Fibroblast of gingiva (primary cell): ENCODE measurements around the gene SDK1.

Experiments used
- DNase-seq: peaks from one replicate; pipeline ENCODE4 v3.0.0-alpha.2; 2011; ENCODE audit warnings: low read depth

SDK1 gene

GRCh38 chr7:3332308-3332707 lies 31.3 kb downstream of the SDK1 start:
- no peak for DNase-seq

GRCh38 chr7:3333861-3334260 lies 32.8 kb downstream of the SDK1 start:
- DNase-seq, result no peak

GRCh38 chr7:3336042-3336665 lies 35.1 kb downstream of the SDK1 start:
- DNase-seq, result no peak

GRCh38 chr7:3338161-3338560 lies 37.1 kb downstream of the SDK1 start:
- DNase-seq, result peak; percentile 54

- no peak for DNase-seq
Measured at GRCh38 chr7:3345699-3346481, 44.8 kb downstream of the SDK1 start.

GRCh38 chr7:3349126-3349525 lies 48.1 kb downstream of the SDK1 start:
- no peak for DNase-seq

- DNase-seq, result no peak
Measured at GRCh38 chr7:3356173-3356572, 55.1 kb downstream of the SDK1 start.

GRCh38 chr7:3358991-3359390 lies 57.9 kb downstream of the SDK1 start:
- no peak for DNase-seq

GRCh38 chr7:3367261-3367660 lies 66.2 kb downstream of the SDK1 start:
- DNase-seq, result no peak

GRCh38 chr7:3370068-3370830 lies 69.2 kb downstream of the SDK1 start:
- no peak for DNase-seq

- no peak for DNase-seq
Measured at GRCh38 chr7:3370921-3371320, 69.9 kb downstream of the SDK1 start.

GRCh38 chr7:3371601-3372000 lies 70.5 kb downstream of the SDK1 start:
- DNase-seq, result no peak

GRCh38 chr7:3374239-3374638 lies 73.2 kb downstream of the SDK1 start:
- DNase-seq, result no peak

GRCh38 chr7:3378390-3379150 lies 77.5 kb downstream of the SDK1 start:
- DNase-seq, result no peak

GRCh38 chr7:3380034-3380433 lies 79.0 kb downstream of the SDK1 start:
- no peak for DNase-seq

- no peak for DNase-seq
Measured at GRCh38 chr7:3380886-3381685, 80.0 kb downstream of the SDK1 start.

GRCh38 chr7:3386423-3387190 lies 85.6 kb downstream of the SDK1 start:
- DNase-seq, result no peak

- no peak for DNase-seq
Measured at GRCh38 chr7:3393862-3394261, 92.8 kb downstream of the SDK1 start.

- no peak for DNase-seq
Measured at GRCh38 chr7:3397324-3397723, 96.3 kb downstream of the SDK1 start.

GRCh38 chr7:3399858-3400257 lies 98.8 kb downstream of the SDK1 start:
- DNase-seq, result no peak

GRCh38 chr7:3404501-3404900 lies 103.4 kb downstream of the SDK1 start:
- DNase-seq, result peak; percentile 44
